Common myeloid progenitor, CD34-positive (primary cell): ENCODE results near the gene CHN1.
A peak's percentile ranks its signal among the peaks of the same experiment; 100 is the strongest.

Experiments
- CTCF ChIA-PET: fragments of 350-600 bp; sonication (Branson Sonifier 250); formaldehyde crosslinking; loops from one replicate; lab custom pipeline; 2021; ENCODE audit warnings: antibody characterized with exemption; lab: Charles Lee
- POLR2A ChIA-PET: fragments of 350-600 bp; sonication (Branson Sonifier 250); formaldehyde crosslinking; loops from one replicate; lab custom pipeline; 2021; ENCODE audit warnings: antibody characterized with exemption; lab: Charles Lee
- DNase-seq, 3 donors: peaks; one replicate each; pipeline versions ENCODE4 v3.0.0 to v3.0.0-alpha.2; 2013
- H3K27ac ChIP-seq, 2 experiments: 1 replicate in 1 of 2; 2 replicates in 1 of 2; pipeline ENCODE4 v1.7.0; 2013; ENCODE audit warnings: inconsistent platforms in 2 of 2, low read length in 2 of 2, mild to moderate bottlenecking in 2 of 2, low read depth in 1 of 2, moderate library complexity in 1 of 2; ENCODE audit not compliant: severe bottlenecking in 2 of 2, insufficient read depth in 1 of 2, poor library complexity in 1 of 2
- H3K27me3 ChIP-seq, 5 experiments: replicated peaks in 2 of 5; 1 replicate in 3 of 5; 2 replicates in 2 of 5; pipeline versions ENCODE4 v1.6.1 to v1.7.0; 2013; ENCODE audit warnings: low read length in 4 of 5, mild to moderate bottlenecking in 2 of 5, moderate library complexity in 2 of 5, inconsistent platforms in 1 of 5; ENCODE audit not compliant: insufficient read depth in 5 of 5, control insufficient read depth in 4 of 5
- H3K36me3 ChIP-seq, 4 experiments: 1 replicate in 2 of 4; 2 replicates in 2 of 4; pipeline versions ENCODE4 v1.6.1 to v1.7.0; 2013; ENCODE audit warnings: low read length in 3 of 4, control low read depth in 1 of 4, mild to moderate bottlenecking in 1 of 4; ENCODE audit not compliant: control insufficient read depth in 4 of 4, insufficient read depth in 4 of 4
- H3K4me1 ChIP-seq, 4 experiments: 1 replicate in 3 of 4; 2 replicates in 1 of 4; pipeline versions ENCODE4 v1.6.1 to v1.7.1; 2013; ENCODE audit warnings: low read length in 3 of 4, mild to moderate bottlenecking in 3 of 4, control low read depth in 1 of 4, inconsistent platforms in 1 of 4, moderate library complexity in 1 of 4; ENCODE audit not compliant: control insufficient read depth in 4 of 4, insufficient read depth in 4 of 4; ENCODE audit errors: control extremely low read depth in 1 of 4
- H3K4me3 ChIP-seq, 7 experiments: 1 replicate in 4 of 7; 2 replicates in 3 of 7; pipeline versions ENCODE4 v1.5.1 to v1.7.0; 2013; ENCODE audit warnings: mild to moderate bottlenecking in 7 of 7, low read length in 6 of 7, moderate library complexity in 6 of 7, inconsistent platforms in 2 of 7, low read depth in 2 of 7, control low read depth in 1 of 7; ENCODE audit not compliant: insufficient read depth in 4 of 7, control insufficient read depth in 1 of 7; ENCODE audit errors: extremely low read depth in 1 of 7
- H3K9me3 ChIP-seq, 5 experiments: 1 replicate in 4 of 5; 2 replicates in 1 of 5; pipeline versions ENCODE4 v1.6.1 to v1.7.1; 2013; ENCODE audit warnings: low read length in 4 of 5, mild to moderate bottlenecking in 2 of 5, inconsistent platforms in 1 of 5, low read depth in 1 of 5, moderate library complexity in 1 of 5; ENCODE audit not compliant: control insufficient read depth in 4 of 5, insufficient read depth in 2 of 5; ENCODE audit errors: control extremely low read depth in 1 of 5
- WGBS: methylation state at CpG from one replicate; pipeline ENCODE4 v1.1.5; 2013; ENCODE audit not compliant: insufficient coverage; 5-methylcytosine and 5-hydroxymethylcytosine counted together

Gene CHN1

GRCh38 chr2:174882416-174882815, 122.8 kb downstream of the CHN1 start:
- ChIA-PET CTCF (interaction anchor here (1.0 kb wide), 1 partner anchor 17 kb away, joined by 3 read pairs; no protein-coding TSS in a partner anchor), POLR2A (no interaction called here)
- 100% methylated on average over 1 of the region's 3 CpGs for WGBS

GRCh38 chr2:174881678-174882077, 123.5 kb downstream of the CHN1 start:
- Histone ChIP-seq H3K4me1 (no peaks in the 10 kb centered on the region), H3K4me3 (no peak overlapping the region), H3K27ac (no peak overlapping the region), H3K36me3 (no peaks in the 10 kb centered on the region), H3K27me3 (no peaks in the 10 kb centered on the region), H3K9me3 (no peaks in the 10 kb centered on the region)
- no peak for DNase-seq
- 100% methylated on average over 1 of the region's 2 CpGs for WGBS
- POLR2A ChIA-PET: interaction anchor here (0.6 kb wide), 1 partner anchor 10 kb away, joined by 3 read pairs; no protein-coding TSS in a partner anchor
- CTCF ChIA-PET: interaction anchor here (0.6 to 1.0 kb wide), 2 partner anchors 17 to 21 kb away, joined by 3 read pairs; no protein-coding TSS in a partner anchor

More at GRCh38 chr2:174882416-174882815, 122.8 kb downstream of the CHN1 start:
- no peak for DNase-seq
- Histone ChIP-seq H3K4me1 (no peaks in the 10 kb centered on the region), H3K27me3 (no peaks in the 10 kb centered on the region), H3K27ac (no peak overlapping the region), H3K36me3 (no peaks in the 10 kb centered on the region), H3K9me3 (no peaks in the 10 kb centered on the region), H3K4me3 (no peak overlapping the region)

DNA sequence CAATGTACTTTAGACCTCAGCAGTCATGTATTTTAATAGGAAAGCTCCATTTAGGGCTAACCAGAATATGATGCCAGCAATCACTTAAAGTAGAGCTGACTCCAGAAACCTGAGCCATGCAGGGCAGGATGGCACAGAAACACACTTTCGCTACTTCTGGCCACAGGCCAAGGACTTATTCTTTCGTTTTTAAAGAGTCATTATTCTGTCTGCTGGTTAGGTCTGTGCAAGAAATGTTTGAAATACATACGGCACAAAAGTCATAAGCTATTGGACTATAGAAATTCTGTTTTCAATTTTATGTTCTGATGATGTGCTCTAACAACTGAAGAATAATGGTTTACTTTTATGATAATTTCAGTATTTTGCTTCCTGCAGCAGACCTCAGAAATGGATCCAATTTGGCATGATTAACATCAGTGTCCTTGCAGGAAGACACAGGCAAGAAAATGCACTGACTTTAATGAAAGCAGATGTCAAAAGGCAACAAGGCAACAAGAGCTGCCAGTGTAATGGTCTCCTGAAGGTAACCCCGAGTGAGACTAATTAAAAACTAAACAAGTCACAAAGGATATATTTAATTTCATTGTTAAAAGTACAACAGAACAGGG, 126.5 kb downstream of the CHN1 start:
- H3K36me3 ChIP-seq: no peaks in the 10 kb centered on the region
- WGBS: 41% methylated on average over 2 of the region's 4 CpGs
- H3K27me3 ChIP-seq: no peaks in the 10 kb centered on the region
- ChIA-PET CTCF (interaction anchor here (0.9 kb wide), 1 partner anchor 41 kb away, joined by 3 read pairs; no protein-coding TSS in a partner anchor), POLR2A (no interaction called here)
- no peaks in the 10 kb centered on the region for H3K9me3 ChIP-seq
- H3K27ac ChIP-seq: no peak overlapping the region
- no peaks in the 10 kb centered on the region for H3K4me1 ChIP-seq
- DNase-seq: peak; percentile 6 to 47 (median 45)
- H3K4me3 ChIP-seq: no peak overlapping the region

DNA sequence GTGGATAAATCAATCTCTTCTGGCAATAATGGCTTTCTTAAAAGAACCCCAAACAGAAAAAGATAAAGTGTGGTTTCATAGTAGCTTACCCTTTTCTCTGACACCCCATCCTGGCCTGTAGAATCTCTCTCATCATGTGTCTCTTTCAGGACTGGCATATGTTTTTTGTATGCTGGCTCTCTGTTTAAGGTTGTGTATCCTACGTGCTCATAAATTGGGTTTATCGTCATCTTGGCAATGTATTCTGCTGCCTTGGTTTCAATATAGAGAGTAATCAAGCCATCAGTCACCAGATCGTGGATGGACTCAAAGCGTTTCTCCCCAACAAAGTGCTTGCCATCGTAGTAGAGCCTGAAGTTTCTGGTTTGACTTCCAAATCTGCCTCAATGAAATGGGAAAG, 127.4 kb downstream of the CHN1 start:
- H3K4me3 ChIP-seq: no peak overlapping the region
- H3K9me3 ChIP-seq: no peaks in the 10 kb centered on the region
- H3K36me3 ChIP-seq: no peaks in the 10 kb centered on the region
- POLR2A ChIA-PET: no interaction called here
- no peaks in the 10 kb centered on the region for H3K27me3 ChIP-seq
- DNase-seq: no peak
- WGBS: 100% methylated on average over 5 of the region's 5 CpGs
- H3K4me1 ChIP-seq: no peaks in the 10 kb centered on the region
- CTCF ChIA-PET: interaction anchor here (0.9 kb wide), 1 partner anchor 40 kb away, joined by 3 read pairs; no protein-coding TSS in a partner anchor
- no peak overlapping the region for H3K27ac ChIP-seq

- WGBS: no CpG with 5 or more reads among the region's 1 CpG
- no peak overlapping the region for H3K4me3 ChIP-seq
- CTCF ChIA-PET: no interaction called here
These were observed 127.9 kb downstream of the CHN1 start for GRCh38 chr2:174877301-174877700.

GRCh38 chr2:174874085-174874484, 131.1 kb downstream of the CHN1 start:
- no peaks in the 10 kb centered on the region for H3K9me3 ChIP-seq
- ChIA-PET CTCF (no interaction called here), POLR2A (no interaction called here)
- no peak for DNase-seq
- no peaks in the 10 kb centered on the region for H3K4me1 ChIP-seq
- no CpG with 5 or more reads among the region's 1 CpG for WGBS
- H3K27ac ChIP-seq: no peak overlapping the region
- H3K27me3 ChIP-seq: no peaks in the 10 kb centered on the region
- H3K4me3 ChIP-seq: no peak overlapping the region
- H3K36me3 ChIP-seq: no peaks in the 10 kb centered on the region

More at GRCh38 chr2:174877301-174877700, 127.9 kb downstream of the CHN1 start:
- H3K36me3 ChIP-seq: no peaks in the 10 kb centered on the region
- H3K27ac ChIP-seq: no peak overlapping the region
- H3K9me3 ChIP-seq: no peaks in the 10 kb centered on the region
- POLR2A ChIA-PET: no interaction called here
- H3K4me1 ChIP-seq: no peaks in the 10 kb centered on the region
- DNase-seq: no peak
- H3K27me3 ChIP-seq: no peaks in the 10 kb centered on the region

DNA sequence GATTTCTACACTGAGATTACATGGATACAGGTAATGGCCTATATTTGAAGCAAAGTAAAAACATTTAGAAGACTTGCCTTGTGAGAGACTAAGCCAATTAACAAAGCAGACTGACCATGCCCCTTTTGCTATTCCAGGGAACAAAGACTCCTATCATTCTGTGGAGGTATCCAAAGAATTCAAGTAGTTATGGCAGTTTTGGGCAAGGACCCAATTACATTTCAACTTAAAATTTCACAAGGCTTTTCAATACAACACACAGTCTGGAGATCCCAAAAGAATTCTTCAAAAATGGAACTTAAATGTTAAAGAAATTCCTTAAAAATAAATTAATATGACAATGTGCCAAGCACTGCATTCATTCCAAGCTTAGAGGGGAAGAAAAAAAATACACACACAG, 131.7 kb downstream of the CHN1 start:
- POLR2A ChIA-PET: no interaction called here
- no peaks in the 10 kb centered on the region for H3K27me3 ChIP-seq
- H3K9me3 ChIP-seq: no peaks in the 10 kb centered on the region
- no peak overlapping the region for H3K4me3 ChIP-seq
- no peak for DNase-seq
- CTCF ChIA-PET: no interaction called here
- no peaks in the 10 kb centered on the region for H3K36me3 ChIP-seq
- no peaks in the 10 kb centered on the region for H3K4me1 ChIP-seq
- no peak overlapping the region for H3K27ac ChIP-seq
